CD14-positive monocyte (primary cell): ENCODE measurements around the gene LZIC. TPM values are rescaled to one million over a fixed set of nuclear protein-coding genes. Genes with fewer than 3 reads are reported as not detected.

Source experiments
- DNase-seq, 3 donors: peaks; one replicate each; pipeline ENCODE4 v3.0.0-alpha.2; 2011 to 2022
- H2AFZ ChIP-seq: 2 replicates; pipeline ENCODE4 v1.6.0; 2012; ENCODE audit warnings: mild to moderate bottlenecking, low read depth, low read length, inconsistent platforms; ENCODE audit not compliant: insufficient read depth, poor library complexity, severe bottlenecking
- H3K27ac ChIP-seq, 2 donors: 1 replicate in 1 of 2; 2 replicates in 1 of 2; pipeline ENCODE4 v1.5.1; 2012 to 2013; ENCODE audit warnings: low read length in 2 of 2, control low read depth in 1 of 2, inconsistent platforms in 1 of 2, low read depth in 1 of 2, mild to moderate bottlenecking in 1 of 2
- H3K27me3 ChIP-seq, 2 donors: one replicate each; pipeline versions ENCODE4 v1.6.0 to v1.6.1; 2011 to 2013; ENCODE audit warnings: low read length in 2 of 2; ENCODE audit not compliant: control insufficient read depth in 2 of 2, insufficient read depth in 2 of 2
- H3K36me3 ChIP-seq, 2 donors: replicated peaks in 1 of 2; 1 replicate in 1 of 2; 2 replicates in 1 of 2; pipeline versions ENCODE4 v1.5.1 to v1.6.1; 2012 to 2013; ENCODE audit warnings: low read length in 2 of 2, control low read depth in 1 of 2, inconsistent platforms in 1 of 2, mild to moderate bottlenecking in 1 of 2; ENCODE audit not compliant: insufficient read depth in 2 of 2, control insufficient read depth in 1 of 2
- H3K4me1 ChIP-seq, 2 donors: 1 replicate in 1 of 2; 2 replicates in 1 of 2; pipeline versions ENCODE4 v1.5.1 to v1.6.1; 2012 to 2013; ENCODE audit warnings: low read length in 2 of 2, control low read depth in 1 of 2, inconsistent platforms in 1 of 2, mild to moderate bottlenecking in 1 of 2, moderate library complexity in 1 of 2; ENCODE audit not compliant: insufficient read depth in 2 of 2, control insufficient read depth in 1 of 2
- H3K4me2 ChIP-seq: replicated peaks from 2 replicates; pipeline ENCODE3; 2012; ENCODE audit warnings: low read length, moderate library complexity, mild to moderate bottlenecking; ENCODE audit not compliant: poor library complexity, severe bottlenecking; ENCODE audit errors: extremely low read depth
- H3K4me3 ChIP-seq, 3 experiments: fragments of 200-600 bp in 1 of 3; sonication (generic) in 1 of 3; replicated peaks in 1 of 3; 1 replicate in 2 of 3; 2 replicates in 1 of 3; pipeline ENCODE4 v1.5.1; 2011 to 2013; ENCODE audit warnings: low read length in 3 of 3, mild to moderate bottlenecking in 3 of 3, control low read depth in 2 of 3, low read depth in 2 of 3, inconsistent platforms in 1 of 3, moderate library complexity in 1 of 3
- H3K79me2 ChIP-seq: 2 replicates; pipeline ENCODE4 v1.6.0; 2012; ENCODE audit warnings: mild to moderate bottlenecking, control low read depth, inconsistent platforms, low read length, moderate library complexity; ENCODE audit not compliant: insufficient read depth
- H3K9ac ChIP-seq: 2 replicates; pipeline ENCODE4 v1.6.0; 2017; ENCODE audit warnings: low read length, mild to moderate bottlenecking; ENCODE audit not compliant: insufficient read depth, poor library complexity, severe bottlenecking
- H3K9me3 ChIP-seq, 2 donors: replicated peaks in 1 of 2; 1 replicate in 1 of 2; 2 replicates in 1 of 2; pipeline versions ENCODE4 v1.5.1 to v1.6.1; 2012 to 2013; ENCODE audit warnings: low read length in 2 of 2, control low read depth in 1 of 2; ENCODE audit not compliant: control insufficient read depth in 1 of 2, insufficient read depth in 1 of 2
- H4K20me1 ChIP-seq: 2 replicates; pipeline ENCODE4 v1.6.0; 2012; ENCODE audit warnings: mild to moderate bottlenecking, low read length, control low read depth, moderate library complexity; ENCODE audit not compliant: insufficient read depth
- H3K27ac Mint-ChIP-seq, 7 donors: one replicate each; pipeline ENCODE4 v1.8.0; 2020; ENCODE audit warnings: mild to moderate bottlenecking in 7 of 7, mixed read lengths in 7 of 7, moderate library complexity in 6 of 7, inconsistent platforms in 2 of 7
- H3K27me3 Mint-ChIP-seq, 3 donors: one replicate each; pipeline ENCODE4 v1.8.0; 2021 to 2022; ENCODE audit warnings: low read depth in 3 of 3, mild to moderate bottlenecking in 3 of 3, mixed read lengths in 3 of 3, moderate library complexity in 3 of 3, inconsistent platforms in 1 of 3
- H3K36me3 Mint-ChIP-seq, 2 donors: one replicate each; pipeline ENCODE4 v1.8.0; 2020; ENCODE audit warnings: mixed read lengths in 2 of 2, inconsistent platforms in 1 of 2, mild to moderate bottlenecking in 1 of 2
- H3K4me1 Mint-ChIP-seq: one replicate; pipeline ENCODE4 v1.8.0; 2020; ENCODE audit warnings: mild to moderate bottlenecking, mixed read lengths
- H3K4me3 Mint-ChIP-seq, 2 donors: one replicate each; pipeline ENCODE4 v1.8.0; 2020; ENCODE audit warnings: mild to moderate bottlenecking in 2 of 2, mixed read lengths in 2 of 2, moderate library complexity in 1 of 2
- H3K9me3 Mint-ChIP-seq, 7 donors: one replicate each; pipeline ENCODE4 v1.8.0; 2020 to 2022; ENCODE audit warnings: mixed read lengths in 7 of 7, mild to moderate bottlenecking in 6 of 7, moderate library complexity in 6 of 7, inconsistent platforms in 2 of 7
- WGBS: methylation state at CpG from one replicate; pipeline ENCODE4 v1.1.5; 2013; ENCODE audit warnings: missing lambda C conversion rate; ENCODE audit not compliant: insufficient coverage; 5-methylcytosine and 5-hydroxymethylcytosine counted together
- intact Hi-C, 2 donors: fragments of 100-400 bp; cut with micrococcal nuclease; formaldehyde crosslinking; loops; one replicate each; pipeline versions ENCODE4 v1.15.0 to v1.15.1; 2023
- polyA plus RNA-seq, 3 donors: library from polyadenylated mRNA; depleted of rRNA in 1 of 3; unstranded in 2 of 3; stranded (reverse) in 1 of 3; fragments of 300-500 nt in 2 of 3; fragments of >200 nt in 1 of 3; fragmentation: Illumina TruSeq in 2 of 3; gene quantifications; 1 replicate in 2 of 3; 2 replicates in 1 of 3; pipeline ENCODE4 v1.2.3, GENCODE V29; 2012 to 2021
- TF ChIP-seq, protein P1 (sequence below): fragments of 200-600 bp; IDR thresholded peaks from one replicate; pipeline ENCODE4 v1.8.0; 2022; ENCODE audit warnings: antibody characterized with exemption, mild to moderate bottlenecking

Gene LZIC
- polyA plus RNA-seq, 3 donors, result 11.1 to 32.9 (median 28.2) TPM

DNA sequence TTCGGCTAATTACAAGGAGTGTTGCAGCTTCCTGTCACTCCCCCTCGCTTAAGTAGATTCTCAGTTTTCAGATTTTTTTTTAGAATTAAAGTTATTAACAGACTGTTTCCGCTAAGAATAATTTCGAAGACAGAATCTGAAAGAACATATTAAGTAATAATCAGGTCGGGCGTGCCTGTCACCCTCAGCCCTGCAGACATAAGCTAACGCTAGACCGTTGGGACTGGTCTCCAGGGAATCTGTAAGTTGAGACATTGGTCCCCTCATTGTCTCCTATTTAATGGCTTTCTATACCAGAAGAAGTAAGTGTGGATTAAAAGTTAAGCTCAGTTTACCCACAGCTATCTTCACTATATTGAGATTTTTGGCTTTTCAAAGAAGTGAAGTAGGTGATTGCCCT lies 14.5 kb upstream of the LZIC start:
- WGBS, result no CpG with 5 or more reads among the region's 8 CpGs

DNA sequence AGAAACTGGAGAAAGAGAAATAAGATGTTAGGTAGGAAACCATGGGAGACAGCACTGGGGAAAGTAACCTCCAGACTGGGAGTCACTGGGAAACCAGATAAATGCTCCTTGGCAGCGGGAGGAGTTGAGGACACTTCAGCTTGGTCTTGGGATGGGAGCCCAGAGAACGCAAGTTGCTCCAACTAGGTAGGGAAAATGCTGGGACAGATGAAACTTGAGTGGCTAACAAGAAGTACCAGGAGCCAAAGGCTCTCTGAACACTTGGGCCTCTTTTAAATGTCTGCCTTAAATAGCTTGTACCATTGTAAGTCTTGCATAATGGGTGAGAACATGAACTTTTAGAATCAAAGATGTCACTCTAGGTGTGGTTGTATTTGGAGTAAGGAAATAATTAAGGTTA lies 3.1 kb upstream of the LZIC start:
- Histone ChIP-seq H3K4me3 (no peak overlapping the region), H3K4me1 (peaks cover 41 to 49% of the 10 kb centered on the region in 2 donors), H2AFZ (no peak overlapping the region), H4K20me1 (no peaks in the 10 kb centered on the region), H3K79me2 (peaks cover 72% of the 10 kb centered on the region), H3K27me3 (no peaks in the 10 kb centered on the region), H3K4me2 (no peak overlapping the region), H3K36me3 (peaks cover 3 to 24% of the 10 kb centered on the region in 2 donors), H3K9ac (no peak overlapping the region), H3K27ac (no peak overlapping the region), H3K9me3 (no peaks in the 10 kb centered on the region)
- Mint-ChIP-seq H3K27ac (no peak overlapping the region), H3K9me3 (peaks cover 0 to under 1% (median 0%) of the 10 kb centered on the region in 7 donors), H3K4me3 (no peak overlapping the region), H3K4me1 (peaks cover 42% of the 10 kb centered on the region), H3K36me3 (peaks cover 14 to 29% of the 10 kb centered on the region in 2 donors), H3K27me3 (peaks cover 0 to 4% (median 0%) of the 10 kb centered on the region in 3 donors)
- intact Hi-C loops, result loop anchor here in 1 of 2 donors (10.0 kb wide), 1 partner anchor 48 kb away; the partner anchor contains the start of gene RBP7
- TF ChIP-seq, protein P1, sequence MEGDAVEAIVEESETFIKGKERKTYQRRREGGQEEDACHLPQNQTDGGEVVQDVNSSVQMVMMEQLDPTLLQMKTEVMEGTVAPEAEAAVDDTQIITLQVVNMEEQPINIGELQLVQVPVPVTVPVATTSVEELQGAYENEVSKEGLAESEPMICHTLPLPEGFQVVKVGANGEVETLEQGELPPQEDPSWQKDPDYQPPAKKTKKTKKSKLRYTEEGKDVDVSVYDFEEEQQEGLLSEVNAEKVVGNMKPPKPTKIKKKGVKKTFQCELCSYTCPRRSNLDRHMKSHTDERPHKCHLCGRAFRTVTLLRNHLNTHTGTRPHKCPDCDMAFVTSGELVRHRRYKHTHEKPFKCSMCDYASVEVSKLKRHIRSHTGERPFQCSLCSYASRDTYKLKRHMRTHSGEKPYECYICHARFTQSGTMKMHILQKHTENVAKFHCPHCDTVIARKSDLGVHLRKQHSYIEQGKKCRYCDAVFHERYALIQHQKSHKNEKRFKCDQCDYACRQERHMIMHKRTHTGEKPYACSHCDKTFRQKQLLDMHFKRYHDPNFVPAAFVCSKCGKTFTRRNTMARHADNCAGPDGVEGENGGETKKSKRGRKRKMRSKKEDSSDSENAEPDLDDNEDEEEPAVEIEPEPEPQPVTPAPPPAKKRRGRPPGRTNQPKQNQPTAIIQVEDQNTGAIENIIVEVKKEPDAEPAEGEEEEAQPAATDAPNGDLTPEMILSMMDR, result no peak
- WGBS, result 89% methylated on average over 2 of the region's 2 CpGs
- no peak for DNase-seq

More for the DNA sequence above, 14.5 kb upstream of the LZIC start:
- H3K4me3 Mint-ChIP-seq, result no peak overlapping the region
- H3K9me3 ChIP-seq, result no peaks in the 10 kb centered on the region
- peaks cover 0 to 12% of the 10 kb centered on the region in 2 donors for H3K36me3 ChIP-seq
- no peak overlapping the region for H3K9ac ChIP-seq
- no peak overlapping the region for H3K4me3 ChIP-seq
- intact Hi-C loops, result no loop called here
- H3K27me3 Mint-ChIP-seq, result peaks cover 0 to 3% (median 0%) of the 10 kb centered on the region in 3 donors
- H3K4me1 ChIP-seq, result peaks cover under 1% of the 10 kb centered on the region in 2 donors
- no peak overlapping the region for H3K27ac Mint-ChIP-seq
- H3K79me2 ChIP-seq, result peaks cover 10% of the 10 kb centered on the region
- peaks cover 0 to 2% (median 0%) of the 10 kb centered on the region in 7 donors for H3K9me3 Mint-ChIP-seq
- no peaks in the 10 kb centered on the region for H3K27me3 ChIP-seq
- H3K4me2 ChIP-seq, result no peak overlapping the region
- DNase-seq, result no peak
- peaks cover 13 to 16% of the 10 kb centered on the region in 2 donors for H3K36me3 Mint-ChIP-seq
- peaks cover 6% of the 10 kb centered on the region for H3K4me1 Mint-ChIP-seq
- H2AFZ ChIP-seq, result no peak overlapping the region
- H4K20me1 ChIP-seq, result no peaks in the 10 kb centered on the region
- no peak overlapping the region for H3K27ac ChIP-seq
- TF ChIP-seq, protein P1, result no peak
